Naive thymus-derived CD8-positive, alpha-beta T cell (primary cell): Measurements from ENCODE around the gene RETN. TPM values are rescaled to one million over a fixed set of nuclear protein-coding genes. Genes with fewer than 3 reads are reported as not detected.

ENCODE experiments used
- ATAC-seq, 2 donors: fragments of 150-1000 bp; cut with Tn5 transposase in 1 of 2; sonication (Bioruptor Pico), chemical (Tn5 transposase) in 1 of 2; 1 replicate in 1 of 2; 2 replicates in 1 of 2; pipeline ENCODE4 v1.10.0; 2021; ENCODE audit warnings: mild to moderate bottlenecking in 2 of 2, moderate library complexity in 2 of 2
- POLR2A ChIA-PET: fragments of 350-600 bp; sonication (Branson Sonifier 250); formaldehyde crosslinking; loops from one replicate; lab custom pipeline; 2021; ENCODE audit warnings: antibody characterized with exemption; lab: Charles Lee
- DNase-seq, 10 donors: peaks; one replicate each; pipeline versions ENCODE4 v3.0.0 to v3.0.0-alpha.2; 2020 to 2022
- H3K27ac Mint-ChIP-seq, 10 donors: one replicate each; pipeline ENCODE4 v1.8.0; 2020 to 2022; ENCODE audit warnings: mild to moderate bottlenecking in 10 of 10, mixed read lengths in 10 of 10, moderate library complexity in 4 of 10, inconsistent platforms in 1 of 10
- H3K27me3 Mint-ChIP-seq, 5 donors: one replicate each; pipeline ENCODE4 v1.8.0; 2021 to 2022; ENCODE audit warnings: mixed read lengths in 5 of 5
- H3K36me3 Mint-ChIP-seq, 3 donors: one replicate each; pipeline ENCODE4 v1.8.0; 2020 to 2022; ENCODE audit warnings: mixed read lengths in 3 of 3, mild to moderate bottlenecking in 2 of 3, inconsistent platforms in 1 of 3
- H3K4me1 Mint-ChIP-seq, 4 donors: one replicate each; pipeline ENCODE4 v1.8.0; 2021 to 2022; ENCODE audit warnings: mixed read lengths in 4 of 4
- H3K4me3 Mint-ChIP-seq, 10 donors: one replicate each; pipeline ENCODE4 v1.8.0; 2020 to 2022; ENCODE audit warnings: mild to moderate bottlenecking in 10 of 10, mixed read lengths in 10 of 10, moderate library complexity in 6 of 10, inconsistent platforms in 1 of 10
- H3K9me3 Mint-ChIP-seq, 9 donors: one replicate each; pipeline ENCODE4 v1.8.0; 2020 to 2022; ENCODE audit warnings: mixed read lengths in 9 of 9, mild to moderate bottlenecking in 3 of 9, inconsistent platforms in 1 of 9, moderate library complexity in 1 of 9
- polyA plus RNA-seq, 3 donors: library from polyadenylated mRNA; unstranded; fragments of 300-500 nt; fragmentation: Illumina TruSeq; gene quantifications; one replicate each; pipeline ENCODE4 v1.2.3, GENCODE V29; 2021
- total RNA-seq, 8 experiments: library from RNA in 2 of 8; stranded (reverse) in 2 of 8; gene quantifications; one replicate each; pipeline ENCODE4 v1.2.3 and lab custom pipeline; 2021 to 2026

RETN gene
- total and polyA plus RNA-seq, 5 experiments from 2014 or later, result 6.5 to 12.8 (median 8.7) TPM; not detected in 2

DNA sequence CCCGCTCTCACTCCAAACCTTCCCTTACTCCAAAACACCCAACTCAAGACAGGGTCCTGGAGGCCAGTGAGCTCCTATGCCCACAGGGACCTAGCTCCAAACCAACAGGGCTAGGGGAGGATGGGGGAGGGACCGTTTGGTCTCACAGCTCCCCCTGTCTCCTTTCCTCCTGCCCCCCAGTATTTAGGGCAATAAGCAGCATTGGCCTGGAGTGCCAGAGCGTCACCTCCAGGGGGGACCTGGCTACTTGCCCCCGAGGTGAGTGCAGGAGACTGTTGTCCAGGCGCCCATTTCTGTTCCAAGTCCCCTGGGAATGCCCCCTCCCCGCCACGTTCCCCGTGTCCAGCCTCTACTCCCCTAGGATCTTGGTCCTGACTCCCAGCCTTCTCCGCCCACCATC is 792 bp downstream of the RETN start:
- no peaks in the 10 kb centered on the region for H3K9me3 Mint-ChIP-seq
- DNase-seq (no peak), ATAC-seq (no peak)
- H3K27me3 Mint-ChIP-seq, result peaks cover 7 to 56% (median 21%) of the 10 kb centered on the region in 5 donors
- peak overlapping the region in 8 of 10 donors; percentile 46 to 79 (median 67) for H3K4me3 Mint-ChIP-seq
- no peaks in the 10 kb centered on the region for H3K36me3 Mint-ChIP-seq
- H3K27ac Mint-ChIP-seq, result peak overlapping the region in 3 of 10 donors; percentile 8 to 85 (median 78)
- peaks cover 14 to 32% (median 27%) of the 10 kb centered on the region in 4 donors for H3K4me1 Mint-ChIP-seq
- POLR2A ChIA-PET, result interaction anchor here (0.6 to 1.3 kb wide), 4 partner anchors 11 to 570 kb away, joined by 3 to 5 read pairs (median 4); partner anchors contain the start of gene TRAPPC5

DNA sequence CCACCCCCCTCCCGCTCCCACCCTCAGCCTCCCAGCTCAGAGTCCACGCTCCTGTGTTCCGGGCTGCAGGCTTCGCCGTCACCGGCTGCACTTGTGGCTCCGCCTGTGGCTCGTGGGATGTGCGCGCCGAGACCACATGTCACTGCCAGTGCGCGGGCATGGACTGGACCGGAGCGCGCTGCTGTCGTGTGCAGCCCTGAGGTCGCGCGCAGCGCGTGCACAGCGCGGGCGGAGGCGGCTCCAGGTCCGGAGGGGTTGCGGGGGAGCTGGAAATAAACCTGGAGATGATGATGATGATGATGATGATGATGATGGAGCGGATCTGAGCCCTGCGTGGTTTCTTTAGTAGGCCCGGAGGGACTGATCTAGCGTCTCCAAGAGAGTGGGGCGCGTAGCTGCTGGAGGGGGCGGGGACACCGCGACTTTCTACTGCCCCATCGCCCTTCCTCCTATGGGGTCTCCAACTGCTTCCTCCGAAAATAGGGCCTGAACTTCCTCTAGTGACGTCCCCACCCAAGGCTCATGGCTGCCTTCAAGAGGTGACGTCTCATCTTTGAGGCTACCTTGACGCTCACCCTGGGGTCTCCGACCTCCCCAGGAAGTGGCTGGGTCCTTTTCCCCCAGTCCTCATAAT is 1.4 kb downstream of the RETN start:
- Mint-ChIP-seq H3K4me1 (peaks cover 14 to 33% (median 27%) of the 10 kb centered on the region in 4 donors), H3K27me3 (peaks cover 7 to 59% (median 21%) of the 10 kb centered on the region in 5 donors), H3K4me3 (peak overlapping the region; percentile 69 to 86 (median 76)), H3K36me3 (no peaks in the 10 kb centered on the region), H3K27ac (peak overlapping the region in 6 of 10 donors; percentile 60 to 88 (median 82)), H3K9me3 (no peaks in the 10 kb centered on the region)
- peak; percentile 68 to 74 for ATAC-seq
- POLR2A ChIA-PET, result interaction anchor here (0.6 to 2.1 kb wide), 5 partner anchors 11 to 100 kb away, joined by 3 to 9 read pairs (median 4); partner anchors contain the start of gene TRAPPC5
- peak in 5 of 10 donors; percentile 19 to 37 (median 24) for DNase-seq

DNA sequence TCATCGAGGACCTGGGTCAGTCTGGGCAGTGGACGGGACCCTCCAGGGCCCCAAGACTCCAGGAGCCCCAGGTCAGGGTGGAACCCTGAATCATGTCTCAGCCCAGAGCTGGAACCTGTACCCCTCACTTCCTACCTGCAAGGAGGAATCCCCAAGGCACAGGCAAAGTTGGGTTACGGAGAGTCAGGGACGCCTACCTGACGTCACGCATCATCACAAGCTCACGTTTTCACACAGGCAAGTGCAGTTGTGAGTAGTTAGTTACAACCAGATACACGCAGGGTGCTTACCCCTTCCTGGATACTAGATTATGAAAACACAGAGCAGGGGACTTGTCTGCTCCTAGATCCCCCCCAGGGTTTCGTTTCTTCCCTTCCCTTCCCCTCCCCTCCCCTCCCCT is 1.9 kb downstream of the RETN start:
- peak overlapping the region; percentile 69 to 86 (median 76) for H3K4me3 Mint-ChIP-seq
- H3K27me3 Mint-ChIP-seq, result peaks cover 8 to 59% (median 20%) of the 10 kb centered on the region in 5 donors
- no peaks in the 10 kb centered on the region for H3K9me3 Mint-ChIP-seq
- DNase-seq (no peak), ATAC-seq (peak; percentile 31 to 53)
- no peaks in the 10 kb centered on the region for H3K36me3 Mint-ChIP-seq
- POLR2A ChIA-PET, result interaction anchor here (0.6 to 2.1 kb wide), 3 partner anchors 10 to 64 kb away, joined by 3 to 9 read pairs (median 5); partner anchors contain the start of gene TRAPPC5
- H3K27ac Mint-ChIP-seq, result peak overlapping the region in 2 of 10 donors; percentile 60 to 88
- H3K4me1 Mint-ChIP-seq, result peaks cover 14 to 36% (median 29%) of the 10 kb centered on the region in 4 donors

DNA sequence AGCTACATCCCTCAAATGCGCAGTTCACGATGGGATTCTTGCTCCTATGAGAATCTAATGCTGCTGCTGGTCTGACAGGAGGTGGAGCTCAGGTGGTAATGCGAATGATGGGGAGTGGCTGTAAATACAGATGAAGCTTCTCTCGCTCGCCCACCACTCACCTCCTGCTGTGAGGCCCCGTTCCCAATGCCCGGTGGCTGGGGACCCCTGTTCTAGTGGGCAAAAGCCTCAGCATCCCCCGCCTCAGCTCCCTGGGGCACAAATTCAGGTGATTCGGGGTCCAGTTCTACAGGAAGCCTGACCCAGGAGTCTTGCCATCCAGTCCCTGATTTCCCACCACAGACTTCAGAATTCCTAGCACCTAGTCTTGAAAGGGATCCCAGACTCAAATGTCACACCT is 3.7 kb downstream of the RETN start:
- Mint-ChIP-seq H3K36me3 (no peaks in the 10 kb centered on the region), H3K4me1 (peaks cover 19 to 51% (median 45%) of the 10 kb centered on the region in 4 donors), H3K4me3 (no peak overlapping the region), H3K9me3 (no peaks in the 10 kb centered on the region), H3K27me3 (peaks cover 9 to 68% (median 32%) of the 10 kb centered on the region in 5 donors), H3K27ac (no peak overlapping the region)
- DNase-seq (no peak), ATAC-seq (no peak)
- POLR2A ChIA-PET, result interaction anchor here (1.1 kb wide), 1 partner anchor 185 kb away, joined by 3 read pairs; no protein-coding TSS in a partner anchor

DNA sequence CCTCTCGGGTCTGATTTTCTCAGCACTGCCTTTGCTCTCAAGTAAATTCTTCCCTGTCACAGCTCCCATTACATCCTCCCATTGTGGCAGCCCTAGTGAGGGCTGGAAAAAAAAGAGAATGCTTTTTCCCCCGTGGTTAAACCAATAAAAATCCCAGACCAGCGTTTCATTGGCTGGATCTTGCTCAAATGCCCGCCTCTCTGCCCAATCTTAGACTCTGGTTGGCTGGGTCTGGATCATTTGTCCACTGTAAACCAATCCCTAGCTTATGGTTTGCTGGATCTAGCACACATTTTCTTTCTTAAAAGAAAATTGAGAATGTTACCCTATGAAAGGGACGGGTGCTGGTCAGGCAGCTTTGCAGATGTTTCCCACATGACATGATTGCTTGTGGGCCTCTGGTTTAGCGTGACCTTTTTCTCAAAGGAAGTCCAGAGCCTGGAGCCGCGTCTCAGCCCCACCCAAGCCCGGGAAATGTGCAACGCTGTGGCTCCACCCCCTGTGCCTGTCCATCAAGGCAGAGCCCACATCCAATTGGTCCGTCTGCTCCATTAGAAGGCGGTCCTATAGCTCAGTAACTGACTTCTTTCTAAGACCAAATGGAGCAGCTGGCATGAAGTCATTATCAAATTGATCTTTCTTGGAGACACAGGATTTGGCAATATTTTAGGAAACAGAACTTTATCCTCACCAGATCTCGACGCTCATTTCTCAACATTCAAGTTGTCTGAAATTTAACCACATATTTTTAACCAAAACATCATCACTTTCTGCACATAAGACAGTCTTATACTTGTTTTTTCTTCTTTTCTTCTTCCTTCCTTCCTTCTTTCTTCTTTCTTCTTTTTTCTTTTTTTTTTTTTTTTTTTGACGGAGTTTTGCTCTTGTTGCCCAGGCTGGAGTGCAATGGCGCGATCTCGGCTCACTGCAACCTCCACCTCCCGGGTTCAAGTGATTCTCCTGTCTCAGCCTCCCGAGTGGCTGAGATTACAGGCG is 5.5 kb downstream of the RETN start:
- POLR2A ChIA-PET, result interaction anchor here (0.6 to 1.0 kb wide), 2 partner anchors 13 to 181 kb away, joined by 3 to 4 read pairs; no protein-coding TSS in a partner anchor
- peak; percentile 26 to 28 for ATAC-seq
- Mint-ChIP-seq H3K27me3 (peaks cover 11 to 71% (median 34%) of the 10 kb centered on the region in 5 donors), H3K27ac (peak overlapping the region in 1 of 10 donors; percentile 6), H3K4me1 (peaks cover 23 to 51% (median 49%) of the 10 kb centered on the region in 4 donors), H3K36me3 (no peaks in the 10 kb centered on the region), H3K9me3 (no peaks in the 10 kb centered on the region), H3K4me3 (peak overlapping the region in 1 of 10 donors; percentile 14)
- DNase-seq, result peak in 3 of 10 donors; percentile 22 to 28 (median 27)

DNA sequence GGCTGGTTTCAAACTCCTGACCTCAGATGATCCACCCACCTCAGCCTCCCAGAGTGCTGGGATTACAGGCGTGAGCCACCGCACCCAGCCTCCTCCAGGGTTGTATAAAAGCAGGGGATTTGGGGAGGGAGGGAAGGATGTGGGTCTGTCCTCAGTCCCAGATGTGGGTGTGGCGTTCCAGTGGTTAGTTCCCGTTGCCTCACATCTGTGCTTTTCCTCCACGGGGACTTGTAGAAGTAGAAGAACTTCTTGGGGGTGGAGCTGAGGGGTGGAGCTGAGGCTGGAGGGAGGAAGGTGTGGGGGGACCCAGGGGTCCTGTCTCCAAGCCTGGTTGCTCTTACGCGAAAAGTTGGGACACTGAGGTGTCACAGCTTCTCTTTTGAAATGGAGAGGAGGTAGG is 7.5 kb downstream of the RETN start:
- ATAC-seq (no peak), DNase-seq (no peak)
- H3K27ac Mint-ChIP-seq, result peak overlapping the region in 1 of 10 donors; percentile 56

DNA sequence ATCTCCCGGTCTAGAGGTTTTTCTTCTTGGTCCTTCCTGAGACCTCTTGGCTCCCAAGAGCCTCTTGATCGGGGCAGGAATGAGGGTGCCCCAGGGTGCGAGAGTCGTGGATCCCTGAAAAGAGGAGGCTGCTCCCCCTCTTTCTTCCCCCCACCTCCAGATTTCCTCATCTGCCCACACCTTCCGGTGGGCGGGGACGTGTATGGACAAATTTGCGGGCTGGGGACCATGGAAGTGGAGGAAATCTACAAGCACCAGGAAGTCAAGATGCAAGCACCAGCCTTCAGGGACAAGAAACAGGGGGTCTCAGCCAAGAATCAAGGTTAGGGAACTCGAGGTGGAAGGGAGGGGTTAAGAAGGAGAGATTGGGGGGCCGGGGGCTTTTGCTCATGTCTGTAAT is 8.0 kb downstream of the RETN start, which contains the start of gene MCEMP1:
Gene MCEMP1, plus strand, starts transcription at position 237 of the 400 bp plus-strand sequence. Its CDS starts 31 bp downstream, at position 268.
- ATAC-seq, result no peak
- H3K27me3 Mint-ChIP-seq, result peaks cover 6 to 49% (median 22%) of the 10 kb centered on the region in 5 donors
- peaks cover 18 to 57% (median 54%) of the 10 kb centered on the region in 4 donors for H3K4me1 Mint-ChIP-seq
- peak within 1 kb of the TSS in 3 of 10 donors; percentile 35 to 67 (median 56) for H3K27ac Mint-ChIP-seq
- POLR2A ChIA-PET, result no interaction called here
- peak within 1 kb of the TSS in 9 of 10 donors; percentile 0 to 65 (median 48) for H3K4me3 Mint-ChIP-seq
- no peaks in the 10 kb centered on the region for H3K9me3 Mint-ChIP-seq
- DNase-seq, result no peak
- peaks cover 0 to 3% (median 0%) of the 10 kb centered on the region in 3 donors for H3K36me3 Mint-ChIP-seq

More for the DNA sequence above, 7.5 kb downstream of the RETN start:
- POLR2A ChIA-PET, result no interaction called here
- no peaks in the 10 kb centered on the region for H3K9me3 Mint-ChIP-seq
- H3K36me3 Mint-ChIP-seq, result no peaks in the 10 kb centered on the region
- peaks cover 9 to 54% (median 24%) of the 10 kb centered on the region in 5 donors for H3K27me3 Mint-ChIP-seq
- H3K4me1 Mint-ChIP-seq, result peaks cover 15 to 53% (median 49%) of the 10 kb centered on the region in 4 donors
- H3K4me3 Mint-ChIP-seq, result peak overlapping the region in 5 of 10 donors; percentile 0 to 58 (median 36)

DNA sequence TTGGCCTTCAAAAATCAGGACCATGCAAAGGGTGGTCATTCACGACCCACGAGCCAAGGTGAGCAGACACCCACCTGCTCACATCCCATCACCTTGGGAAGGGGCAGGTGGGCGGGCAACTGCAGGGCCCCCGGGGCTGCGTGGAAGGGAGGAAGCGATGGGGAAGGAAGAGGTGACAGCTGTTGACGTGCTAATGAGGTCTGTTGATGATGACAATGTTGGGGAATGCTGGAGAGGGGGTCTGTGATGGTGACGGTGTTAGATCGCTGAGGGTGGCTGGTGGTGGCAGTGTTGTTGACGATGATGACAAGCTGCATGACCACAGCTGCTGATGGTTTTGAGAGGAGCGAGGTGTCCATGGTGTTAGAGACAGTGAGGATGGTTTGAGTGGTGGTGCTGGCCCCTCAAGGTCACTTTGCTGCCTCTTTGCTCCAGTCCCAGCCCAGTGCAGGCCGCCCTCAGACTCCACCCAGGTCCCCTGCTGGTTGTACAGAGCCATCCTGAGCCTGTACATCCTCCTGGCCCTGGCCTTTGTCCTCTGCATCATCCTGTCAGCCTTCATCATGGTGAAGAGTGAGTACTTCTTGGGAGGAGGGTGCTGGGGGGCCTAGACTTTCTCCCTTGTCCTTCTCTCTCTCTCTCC is 8.9 kb downstream of the RETN start:
- ATAC-seq, result no peak
- Mint-ChIP-seq H3K27me3 (peaks cover 6 to 45% (median 21%) of the 10 kb centered on the region in 5 donors), H3K4me1 (peaks cover 21 to 63% (median 60%) of the 10 kb centered on the region in 4 donors), H3K36me3 (peaks cover 0 to 6% (median 0%) of the 10 kb centered on the region in 3 donors), H3K27ac (peak overlapping the region in 2 of 10 donors; percentile 35 to 67), H3K4me3 (peak overlapping the region in 5 of 10 donors; percentile 7 to 56 (median 33)), H3K9me3 (no peaks in the 10 kb centered on the region)
- no peak for DNase-seq
- POLR2A ChIA-PET, result interaction anchor here (0.7 to 1.0 kb wide), 3 partner anchors 21 to 128 kb away, joined by 3 read pairs; no protein-coding TSS in a partner anchor

DNA sequence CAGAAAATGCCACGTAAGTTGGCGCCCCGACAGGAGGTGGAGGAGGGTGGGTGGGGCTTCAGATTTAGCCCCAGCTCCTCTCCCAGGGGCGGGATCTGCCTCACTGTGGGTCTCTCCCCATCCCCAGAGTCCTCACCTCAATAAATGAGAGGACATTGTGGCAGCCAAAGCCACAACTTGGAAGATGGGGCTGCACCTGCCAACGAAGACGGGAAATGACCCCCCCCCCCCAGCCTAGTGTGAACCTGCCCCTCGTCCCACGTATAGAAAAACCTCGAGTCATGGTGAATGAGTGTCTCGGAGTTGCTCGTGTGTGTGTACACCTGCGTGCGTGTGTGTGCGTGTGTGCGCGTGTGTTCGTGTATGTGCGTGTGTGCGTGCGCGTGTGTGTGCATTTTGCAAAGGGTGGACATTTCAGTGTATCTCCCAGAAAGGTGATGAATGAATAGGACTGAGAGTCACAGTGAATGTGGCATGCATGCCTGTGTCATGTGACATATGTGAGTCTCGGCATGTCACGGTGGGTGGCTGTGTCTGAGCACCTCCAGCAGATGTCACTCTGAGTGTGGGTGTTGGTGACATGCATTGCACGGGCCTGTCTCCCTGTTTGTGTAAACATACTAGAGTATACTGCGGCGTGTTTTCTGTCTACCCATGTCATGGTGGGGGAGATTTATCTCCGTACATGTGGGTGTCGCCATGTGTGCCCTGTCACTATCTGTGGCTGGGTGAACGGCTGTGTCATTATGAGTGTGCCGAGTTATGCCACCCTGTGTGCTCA is 10.3 kb downstream of the RETN start:
- peak overlapping the region in 9 of 10 donors; percentile 56 to 91 (median 80) for H3K27ac Mint-ChIP-seq
- peak; percentile 51 to 86 (median 71) for DNase-seq
- peak; percentile 66 to 78 for ATAC-seq
- peak overlapping the region; percentile 44 to 94 (median 75) for H3K4me3 Mint-ChIP-seq
- peaks cover 6 to 35% (median 21%) of the 10 kb centered on the region in 5 donors for H3K27me3 Mint-ChIP-seq
- H3K36me3 Mint-ChIP-seq, result peaks cover 0 to 16% (median 0%) of the 10 kb centered on the region in 3 donors
- POLR2A ChIA-PET, result interaction anchor here (1.0 kb wide), 1 partner anchor 120 kb away, joined by 3 read pairs; no protein-coding TSS in a partner anchor
- H3K9me3 Mint-ChIP-seq, result no peaks in the 10 kb centered on the region
- H3K4me1 Mint-ChIP-seq, result peaks cover 23 to 60% (median 59%) of the 10 kb centered on the region in 4 donors

DNA sequence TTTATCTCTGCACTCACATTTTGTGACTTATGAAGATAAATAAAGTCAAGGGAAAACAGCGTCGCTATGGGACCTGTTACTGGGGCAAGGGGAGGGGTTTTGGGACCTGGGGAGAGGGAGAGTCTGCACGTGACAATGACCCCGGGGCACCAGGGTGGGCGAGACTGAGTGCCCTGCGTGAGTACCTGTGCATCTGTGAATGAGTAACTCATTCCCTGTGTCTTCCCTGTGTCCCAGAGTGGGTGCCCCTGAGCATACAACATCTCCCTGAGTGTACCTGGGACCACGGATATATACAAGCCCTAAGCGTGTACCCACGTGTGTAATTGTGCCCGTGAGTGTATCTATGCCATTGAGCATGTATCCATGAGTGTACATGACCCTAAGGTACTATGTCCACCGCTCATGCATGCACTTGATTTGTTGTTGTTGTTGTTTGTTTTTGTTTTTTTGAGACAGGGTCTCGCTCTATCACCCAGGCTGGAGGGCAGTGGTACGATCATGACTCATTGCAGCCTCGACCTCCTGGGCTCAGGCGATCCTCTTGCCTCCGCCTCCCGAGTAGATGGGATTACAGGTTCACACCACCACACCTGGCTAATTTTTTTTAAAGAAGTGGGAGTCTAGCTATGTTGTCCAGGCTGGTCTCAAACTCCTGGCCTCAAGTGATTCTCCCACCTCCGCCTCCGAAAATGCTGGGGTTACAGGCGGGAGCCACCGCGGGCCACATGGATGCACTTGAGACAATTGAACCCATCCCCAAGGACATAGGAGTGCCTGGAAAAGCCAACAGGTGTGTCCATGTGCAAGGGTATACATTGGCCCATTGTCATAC is 11.1 kb downstream of the RETN start:
- Mint-ChIP-seq H3K27ac (peak overlapping the region in 9 of 10 donors; percentile 55 to 91 (median 77)), H3K4me1 (peaks cover 20 to 55% (median 54%) of the 10 kb centered on the region in 4 donors), H3K9me3 (no peaks in the 10 kb centered on the region), H3K27me3 (peaks cover 6 to 28% (median 17%) of the 10 kb centered on the region in 5 donors), H3K36me3 (peaks cover 0 to 18% (median 0%) of the 10 kb centered on the region in 3 donors), H3K4me3 (peak overlapping the region; percentile 47 to 94 (median 85))
- no peak for ATAC-seq
- DNase-seq, result no peak
- POLR2A ChIA-PET, result interaction anchor here (0.8 to 2.2 kb wide), 14 partner anchors 9 to 331 kb away, joined by 3 to 29 read pairs (median 6); partner anchors contain the start of genes ARHGEF18, FCER2, PET100 and STXBP2
